A673 (cell line): ENCODE results near the gene BCAR3.
A peak's percentile ranks its signal among the peaks of the same experiment; 100 is the strongest.

ENCODE experiments used
- EZH2 ChIP-seq: fragments of 200-600 bp; sonication (generic); IDR thresholded peaks from 2 replicates; pipeline ENCODE4 v1.6.1; 2017; ENCODE audit warnings: borderline replicate concordance, low read depth, mild to moderate bottlenecking, mixed read lengths, antibody characterized with exemption, low read length; ENCODE audit not compliant: poor library complexity, severe bottlenecking
- TF ChIP-seq, protein P1 (sequence below): fragments of 300-800, 200-600 bp; sonication (generic); conservative IDR thresholded peaks from 2 replicates; pipeline ENCODE4 v1.5.1; 2017; ENCODE audit warnings: low read depth, mild to moderate bottlenecking, antibody characterized with exemption, low read length, moderate library complexity, mixed read lengths

DNA sequence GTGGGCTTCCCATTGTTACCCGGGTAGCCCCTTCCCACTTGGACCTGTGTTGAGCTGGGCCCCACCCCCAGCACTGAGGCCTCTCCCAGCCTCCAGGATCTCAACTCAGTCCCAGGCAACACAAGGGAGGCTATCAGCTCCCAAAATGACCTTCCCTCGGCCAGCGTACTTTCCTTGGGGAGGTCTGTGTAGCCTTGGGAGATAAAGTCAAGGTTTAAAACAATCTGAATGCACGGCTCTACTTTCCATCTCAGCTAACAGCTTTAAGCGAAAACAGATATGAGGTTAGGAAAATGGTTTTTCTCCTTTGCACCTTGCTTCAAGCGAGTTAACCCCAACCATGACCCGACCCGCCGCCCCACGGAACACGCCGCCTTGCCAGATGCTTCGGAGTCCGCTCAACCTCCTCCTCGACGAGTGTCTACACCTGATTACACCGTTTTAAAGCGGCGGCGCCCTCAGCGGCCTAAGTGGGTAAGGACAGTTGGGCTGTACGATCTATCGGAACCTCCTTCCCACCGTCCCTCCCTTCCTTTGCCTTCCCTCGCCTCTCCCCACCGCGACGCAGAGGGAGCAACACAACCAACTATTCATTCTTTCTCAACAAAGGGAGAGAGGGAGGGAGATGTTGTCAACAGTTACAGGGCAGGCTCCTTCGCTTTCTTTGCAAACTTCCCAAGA, 1.1 kb downstream of the BCAR3 start:
- TF ChIP-seq, protein P1, sequence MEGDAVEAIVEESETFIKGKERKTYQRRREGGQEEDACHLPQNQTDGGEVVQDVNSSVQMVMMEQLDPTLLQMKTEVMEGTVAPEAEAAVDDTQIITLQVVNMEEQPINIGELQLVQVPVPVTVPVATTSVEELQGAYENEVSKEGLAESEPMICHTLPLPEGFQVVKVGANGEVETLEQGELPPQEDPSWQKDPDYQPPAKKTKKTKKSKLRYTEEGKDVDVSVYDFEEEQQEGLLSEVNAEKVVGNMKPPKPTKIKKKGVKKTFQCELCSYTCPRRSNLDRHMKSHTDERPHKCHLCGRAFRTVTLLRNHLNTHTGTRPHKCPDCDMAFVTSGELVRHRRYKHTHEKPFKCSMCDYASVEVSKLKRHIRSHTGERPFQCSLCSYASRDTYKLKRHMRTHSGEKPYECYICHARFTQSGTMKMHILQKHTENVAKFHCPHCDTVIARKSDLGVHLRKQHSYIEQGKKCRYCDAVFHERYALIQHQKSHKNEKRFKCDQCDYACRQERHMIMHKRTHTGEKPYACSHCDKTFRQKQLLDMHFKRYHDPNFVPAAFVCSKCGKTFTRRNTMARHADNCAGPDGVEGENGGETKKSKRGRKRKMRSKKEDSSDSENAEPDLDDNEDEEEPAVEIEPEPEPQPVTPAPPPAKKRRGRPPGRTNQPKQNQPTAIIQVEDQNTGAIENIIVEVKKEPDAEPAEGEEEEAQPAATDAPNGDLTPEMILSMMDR, result peak; percentile 39; the same call in 1 of the 2 replicates
- no peak for TF ChIP-seq EZH2
